ENCODE results near the gene DUSP22. TPM values are rescaled to one million over a fixed set of nuclear protein-coding genes. Genes with fewer than 3 reads are reported as not detected.

The DUSP22 gene
- total and polyA plus RNA-seq, 2 of the 8 experiments (the other 6 are each of a cell fraction or from before 2014, with no cell fraction given), result 15.5 to 32.4 TPM

GRCh38 chr6:297571-298232, 5.4 kb downstream of the DUSP22 start:
- no peak overlapping the region for H3K23ac ChIP-seq (ENCODE audit: insufficient read length)
- no peak overlapping the region for H3K14ac ChIP-seq (ENCODE audit: insufficient read length)
- H4K5ac ChIP-seq (ENCODE audit: insufficient read length, low read depth, low read length), result no peak overlapping the region
- POLR2A ChIA-PET (ENCODE audit: partially characterized antibody), result no interaction called here
- peaks cover 0 to 4% (median 2%) of the 10 kb centered on the region in 4 experiments; a peak in 5 of 7 replicates for H3K4me1 ChIP-seq (replicated peaks in 1 of 4; ENCODE audit: control insufficient read depth in 3 of 4, insufficient read depth in 4 of 4, low read length in 3 of 4)
- H3K4me2 ChIP-seq (ENCODE audit: insufficient read depth in 1 of 2, low read depth in 2 of 2, low read length in 2 of 2), result no peak overlapping the region
- H2AFZ ChIP-seq (ENCODE audit: low read length), result no peak overlapping the region
- TF ChIP-seq EP300 (IDR thresholded peaks at IDR 0.05; ENCODE audit: borderline replicate concordance in 1 of 2, low read depth in 2 of 2, low read length in 2 of 2) (no peak), HDAC2 (IDR thresholded peaks at IDR 0.05; ENCODE audit: borderline replicate concordance in 1 of 2, low read depth in 2 of 2, low read length in 2 of 2) (no peak), KDM4A (IDR thresholded peaks at IDR 0.05; ENCODE audit: low read depth, low read length, severe bottlenecking) (no peak), USF2 (IDR thresholded peaks at IDR 0.05; ENCODE audit: low read length) (no peak), BRCA1 (IDR thresholded peaks at IDR 0.05; ENCODE audit: low read depth, low read length) (no peak), SIRT6 (IDR thresholded peaks at IDR 0.05; ENCODE audit: low read length) (no peak), SIX5 (IDR thresholded peaks at IDR 0.05; ENCODE audit: low read depth, low read length) (no peak), BACH1 (IDR thresholded peaks at IDR 0.05; ENCODE audit: low read length) (no peak), KDM5A (IDR thresholded peaks at IDR 0.05; ENCODE audit: low read length) (no peak), PHF8 (conservative IDR thresholded peaks at IDR 0.05; ENCODE audit: low read depth, low read length) (no peak)
- 73% methylated on average over 6 of the region's 6 CpGs; no CpG with 5 or more reads in 1 of the 2 experiments for WGBS, 2 experiments (ENCODE audit: extremely low coverage in 1 of 2, insufficient coverage in 1 of 2, insufficient read length in 1 of 2, insufficient replicate concordance in 2 of 2, low coverage in 1 of 2, low lambda C conversion rate in 2 of 2, missing lambda C conversion rate in 1 of 2)
- H3K56ac ChIP-seq (replicated peaks; ENCODE audit: insufficient read length, low read depth, low read length), result no peak overlapping the region
- H2BK20ac ChIP-seq (ENCODE audit: low read length), result no peak overlapping the region
- no peak for DNase-seq (ENCODE audit: low read depth in 1 of 2, low spot score in 2 of 2)
- H3K79me2 ChIP-seq (ENCODE audit: control insufficient read depth in 1 of 2, insufficient read depth in 2 of 2, low read length in 2 of 2), result peaks cover 7 to 28% of the 10 kb centered on the region in 2 experiments; a peak in 2 of 4 replicates
- no peak overlapping the region for H2BK5ac ChIP-seq (ENCODE audit: low read depth, low read length)
- no peak overlapping the region for H4K8ac ChIP-seq (ENCODE audit: extremely low read depth, insufficient read depth, low read length)
- peaks cover 9% of the 10 kb centered on the region for H3K23me2 ChIP-seq (ENCODE audit: low read depth, low read length)
- peaks cover 48 to 80% of the 10 kb centered on the region in 2 experiments for H3K9me3 ChIP-seq (ENCODE audit: insufficient read depth in 2 of 2, low read depth in 1 of 2, low read length in 1 of 2)
- no peak overlapping the region for H2BK15ac ChIP-seq (ENCODE audit: low read length)
- H3K9ac ChIP-seq (replicated peaks in 1 of 4; ENCODE audit: extremely low read depth in 1 of 4, low read depth in 3 of 4, low read length in 3 of 4), result no peak overlapping the region
- H3K36me3 ChIP-seq (ENCODE audit: control insufficient read depth in 2 of 4, insufficient read depth in 4 of 4, low read length in 3 of 4), result no peaks in the 10 kb centered on the region
- FAIRE-seq, result no peak
- CTCF ChIA-PET (ENCODE audit: partially characterized antibody), result interaction anchor here (0.9 to 1.3 kb wide), 3 partner anchors 8 to 129 kb away, joined by 3 to 7 read pairs (median 4); no protein-coding TSS in a partner anchor
- H2BK12ac ChIP-seq (ENCODE audit: low read depth, low read length), result no peak overlapping the region; the same call in 1 of the 2 replicates
- no peak overlapping the region for H2AK5ac ChIP-seq (ENCODE audit: low read depth, low read length)
- H3K79me1 ChIP-seq (ENCODE audit: low read depth, low read length), result peaks cover 4% of the 10 kb centered on the region; the same call in 1 of the 2 replicates
- H4K91ac ChIP-seq (replicated peaks; ENCODE audit: insufficient read length, low read length), result no peak overlapping the region
- H3K4me3 ChIP-seq (ENCODE audit: extremely low read depth in 1 of 4, insufficient read depth in 2 of 4, low read depth in 3 of 4, low read length in 4 of 4), result no peak overlapping the region
- H3K27me3 ChIP-seq (replicated peaks in 1 of 4; ENCODE audit: control insufficient read depth in 3 of 4, extremely low read depth in 1 of 4, insufficient read depth in 3 of 4, low read length in 3 of 4), result 0 out of 7 replicates have a peak, but pooled peaks cover 0 to 3% (median 0%) of the 10 kb centered on the region in 4 experiments
- no peak overlapping the region for H3K18ac ChIP-seq (ENCODE audit: extremely low read depth, low read length)
- peaks cover 0 to 2% of the 10 kb centered on the region in 2 experiments for H4K20me1 ChIP-seq (replicated peaks in 1 of 2; ENCODE audit: control insufficient read depth in 1 of 2, insufficient read depth in 2 of 2, low read length in 2 of 2)
- no peak overlapping the region for H3K27ac ChIP-seq (ENCODE audit: low read depth, low read length)
- no peak overlapping the region for H2BK120ac ChIP-seq (replicated peaks; ENCODE audit: low read depth, low read length)
- no peak overlapping the region for H3K4ac ChIP-seq (replicated peaks; ENCODE audit: insufficient read length, low read depth, low read length)
